Anterior cingulate cortex (tissue), 58 donors: ENCODE results near the gene IRAK2.
"Not testable (repeated sequence)": the region's sequence is repeated elsewhere in the genome, so short reads cannot be mapped to it uniquely, and the experiment has no call there.

Experiments
- DNase-seq, 58 donors: peaks; one replicate each; lab custom pipeline; 2025; lab: John Stamatoyannopoulos, UW

IRAK2 gene

DNA sequence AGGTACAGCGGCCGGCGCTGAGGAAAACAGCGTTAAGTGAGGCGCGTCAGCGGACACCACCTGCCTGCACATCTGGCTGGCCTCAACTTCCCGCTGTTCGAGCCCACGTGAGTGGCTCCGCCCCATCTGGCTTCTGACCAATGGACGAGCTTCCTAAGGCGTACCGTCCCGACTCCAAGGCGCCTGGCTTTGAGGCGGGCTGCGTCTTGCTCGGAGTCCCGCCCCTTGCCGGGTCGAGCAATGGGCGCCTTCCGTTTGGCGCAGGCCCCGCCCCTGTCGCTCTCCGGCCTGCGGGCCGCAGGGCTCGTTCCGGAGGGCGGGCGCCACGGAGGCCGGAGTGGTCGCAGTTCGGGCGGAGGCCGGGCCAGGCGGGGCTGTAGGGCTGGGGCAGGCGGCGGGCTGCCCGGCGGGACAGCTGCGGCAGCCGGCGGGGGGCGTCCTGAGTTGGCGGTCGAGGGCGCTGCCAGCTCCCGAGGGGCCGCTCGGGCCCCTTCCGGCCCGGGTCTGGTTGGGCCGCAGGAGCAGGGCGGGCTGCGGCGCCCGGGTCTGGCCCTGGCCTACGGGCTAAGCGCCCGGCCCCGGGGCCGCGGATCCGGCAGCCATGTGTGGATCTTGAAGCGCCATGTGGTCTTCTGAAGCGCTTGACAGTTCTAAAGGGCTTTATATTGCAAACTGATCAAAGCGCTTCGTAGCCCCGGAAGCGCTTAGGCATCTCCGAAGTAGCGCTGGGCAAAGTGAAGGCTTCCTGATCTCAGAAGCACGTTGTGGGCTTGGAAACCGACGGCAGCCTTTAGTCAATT is 83.7 kb downstream of the IRAK2 start, which contains the start of gene TATDN2:
Gene TATDN2, plus strand, starts transcription at position 276 of the 800 bp plus-strand sequence. CDS start 742 bp downstream, outside the sequence.
- DNase-seq, result peak; percentile 19 to 95 (median 86)

DNA sequence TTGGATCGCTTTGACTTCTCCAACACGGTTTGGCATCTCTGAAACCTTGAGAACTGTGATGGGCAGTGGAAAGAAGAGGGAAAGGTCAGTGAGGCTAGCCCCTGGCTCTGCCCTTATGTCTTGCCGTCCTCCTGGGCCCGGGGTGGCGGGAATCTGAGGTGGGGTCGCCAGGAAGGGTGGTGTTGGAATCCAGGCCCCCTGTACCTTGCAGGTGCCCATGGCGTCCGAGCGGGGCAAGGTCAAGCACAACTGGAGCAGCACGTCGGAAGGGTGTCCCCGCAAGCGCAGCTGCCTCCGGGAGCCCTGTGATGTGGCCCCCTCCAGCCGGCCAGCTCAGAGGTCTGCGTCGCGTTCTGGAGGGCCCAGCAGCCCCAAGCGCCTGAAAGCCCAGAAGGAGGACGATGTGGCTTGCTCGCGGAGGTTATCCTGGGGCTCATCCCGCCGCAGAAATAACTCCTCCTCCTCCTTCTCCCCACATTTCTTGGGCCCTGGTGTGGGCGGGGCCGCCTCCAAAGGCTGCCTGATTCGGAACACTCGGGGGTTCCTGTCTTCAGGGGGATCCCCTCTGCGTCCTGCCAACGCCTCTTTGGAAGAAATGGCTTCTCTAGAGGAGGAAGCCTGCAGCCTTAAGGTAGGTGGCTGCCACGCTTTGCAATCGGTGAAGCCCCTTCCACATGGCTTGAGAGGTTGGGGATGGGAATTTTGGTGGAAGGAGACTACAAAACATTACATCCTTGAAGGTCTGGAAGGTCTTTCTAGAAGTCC is 84.4 kb downstream of the IRAK2 start:
- DNase-seq, result peak in 9 of 58 donors; percentile 5 to 44 (median 10)

DNA sequence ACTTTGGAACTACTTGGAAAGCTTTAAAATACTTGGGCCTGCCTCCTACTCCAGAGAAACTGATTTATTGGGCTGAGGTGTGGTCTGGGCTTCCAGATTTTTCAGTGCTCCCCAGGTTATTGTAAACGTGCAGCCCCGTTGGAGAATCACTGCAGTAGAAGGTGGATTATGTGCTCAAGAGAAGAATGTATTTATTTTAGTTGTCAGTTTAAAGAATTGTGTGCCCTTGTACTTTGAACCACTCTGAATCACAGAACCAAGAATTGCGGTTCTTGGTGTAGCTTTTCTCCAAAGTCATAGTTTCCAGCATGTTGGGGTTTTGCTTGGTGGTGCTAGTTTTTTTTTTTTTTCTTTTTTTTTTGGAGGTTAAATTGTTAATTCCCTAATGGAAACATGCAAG is 85.1 kb downstream of the IRAK2 start:
- DNase-seq, result no peak

GRCh38 chr3:10251006-10251405 is 86.3 kb downstream of the IRAK2 start:
- DNase-seq, result no peak

GRCh38 chr3:10253731-10254130 is 89.0 kb downstream of the IRAK2 start:
- DNase-seq, result no peak

DNA sequence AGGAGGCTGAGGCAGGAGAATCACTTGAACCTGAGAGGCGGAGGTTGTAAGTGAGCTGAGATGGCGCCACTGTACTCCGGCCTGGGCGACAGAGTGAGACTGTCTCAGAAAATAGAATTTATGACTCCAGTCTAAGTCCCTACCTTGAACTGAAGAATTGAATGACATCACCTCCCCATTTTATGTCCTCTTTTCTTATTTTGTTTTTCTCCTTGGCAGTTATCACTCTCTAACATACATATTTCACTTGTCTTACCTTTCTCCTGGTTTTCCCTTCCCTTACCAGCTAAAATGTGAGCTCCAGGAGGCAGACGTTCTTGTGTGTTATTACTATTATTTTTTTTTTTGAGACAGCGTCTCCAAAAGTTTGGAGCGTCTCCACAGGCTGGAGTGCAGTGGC is 91.1 kb downstream of the IRAK2 start:
- DNase-seq, result no peak

GRCh38 chr3:10259036-10259435 is 94.3 kb downstream of the IRAK2 start:
- DNase-seq, result no peak

DNA sequence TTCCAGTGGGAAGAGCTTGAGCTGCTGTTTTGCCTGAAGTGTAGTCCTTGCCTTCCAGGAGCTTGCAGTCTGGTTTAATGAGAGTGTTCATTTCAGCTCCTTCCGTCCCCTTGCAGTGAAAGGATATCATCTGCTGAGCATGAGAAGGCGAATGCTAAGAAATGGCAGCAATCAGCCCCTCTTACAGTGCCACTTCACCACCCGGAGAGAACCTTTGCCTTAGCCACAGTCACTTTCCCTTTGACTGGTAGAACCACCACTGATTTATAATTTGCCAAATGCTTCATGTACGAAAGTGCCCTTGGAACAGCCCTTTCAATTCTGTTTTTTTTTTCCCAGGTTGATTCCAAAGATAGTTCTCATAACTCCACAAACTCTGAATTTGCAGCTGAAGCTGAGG is 95.1 kb downstream of the IRAK2 start:
- DNase-seq, result no peak

GRCh38 chr3:10260211-10260701 is 95.5 kb downstream of the IRAK2 start:
- no peak for DNase-seq

DNA sequence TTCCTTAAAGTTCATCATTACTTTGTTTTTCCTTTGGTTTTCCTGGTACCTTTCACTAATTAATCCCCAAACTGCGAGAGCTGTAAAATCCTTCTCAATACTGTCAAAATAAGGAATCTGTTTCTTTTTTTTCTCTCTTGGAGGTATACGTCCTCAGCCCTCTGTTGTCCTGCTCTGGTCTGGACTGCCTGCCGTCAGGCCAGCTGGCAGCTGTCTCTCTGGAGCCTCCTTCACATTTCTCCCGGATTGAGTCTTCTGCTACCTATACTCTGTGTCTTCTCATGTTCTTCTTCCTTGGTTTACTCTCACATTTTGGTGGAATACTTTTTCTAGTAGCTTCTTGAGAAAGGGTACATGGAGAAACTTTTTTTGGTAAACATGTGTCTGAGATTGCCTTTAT is 97.3 kb downstream of the IRAK2 start:
- DNase-seq, result no peak

- DNase-seq, result no peak
These were observed 99.1 kb downstream of the IRAK2 start for GRCh38 chr3:10263646-10264363.

- no peak for DNase-seq
These were observed 101.1 kb downstream of the IRAK2 start for GRCh38 chr3:10265833-10266232.

DNA sequence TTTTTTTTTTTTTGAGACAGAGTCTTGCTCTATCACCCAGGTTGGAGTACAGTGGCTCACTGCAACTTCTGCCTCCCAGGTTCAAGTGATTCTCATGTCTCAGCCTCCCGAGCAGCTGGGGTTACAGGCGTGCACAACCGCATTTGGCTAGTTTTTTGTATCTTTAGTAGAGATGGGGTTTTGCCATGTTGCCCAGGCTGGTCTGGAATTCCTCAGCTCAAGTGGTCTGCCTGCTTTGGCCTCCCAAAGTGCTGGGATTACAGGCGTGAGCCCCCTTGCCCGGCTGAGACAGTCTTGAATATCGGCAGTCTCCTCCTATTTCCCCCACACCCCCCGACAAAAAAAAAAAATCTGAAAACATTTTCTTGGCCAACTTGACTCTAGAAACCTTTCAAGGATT is 102.2 kb downstream of the IRAK2 start:
- DNase-seq, result not testable (repeated sequence)

- no peak for DNase-seq
These were observed 103.4 kb downstream of the IRAK2 start for GRCh38 chr3:10268116-10268515.

DNA sequence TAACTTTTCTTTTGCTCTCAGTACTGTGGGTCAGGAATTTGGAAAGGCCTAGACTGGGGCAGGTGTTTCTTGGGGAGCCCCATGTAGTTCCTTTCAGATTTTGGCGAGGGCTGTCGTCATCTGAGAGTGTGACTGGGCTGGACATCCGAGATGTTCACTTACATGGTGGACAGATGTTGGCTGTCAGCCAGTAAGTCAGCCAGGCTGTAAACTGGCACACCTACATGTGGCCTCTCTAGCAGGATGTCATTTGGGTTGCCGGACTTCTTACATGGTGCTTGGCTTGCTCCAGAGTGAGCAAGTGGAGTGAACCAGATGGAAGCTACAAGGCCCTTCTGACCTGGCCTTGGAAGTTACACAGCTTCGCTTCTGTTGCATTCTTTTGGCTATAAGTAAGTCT is 104.2 kb downstream of the IRAK2 start:
- DNase-seq, result no peak

DNA sequence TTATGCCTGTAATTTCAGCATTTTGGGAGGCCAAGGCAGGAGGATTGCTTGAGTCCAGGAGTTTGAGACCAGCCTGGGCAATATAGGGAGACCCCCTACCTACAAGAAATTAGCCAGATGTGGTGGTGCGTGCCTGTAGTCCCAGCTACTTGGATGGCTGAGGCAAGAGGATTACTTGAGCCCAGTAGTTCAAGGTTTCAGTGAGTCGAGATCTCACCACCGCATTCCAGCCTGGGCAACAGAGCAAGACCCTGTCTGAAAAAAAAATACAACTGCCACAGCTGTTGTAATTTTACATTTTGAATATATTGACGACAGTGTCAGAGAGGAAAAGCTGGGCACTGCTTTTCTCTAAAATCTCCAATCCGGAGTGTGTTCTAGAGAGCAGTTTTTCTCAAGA is 104.7 kb downstream of the IRAK2 start:
- DNase-seq, result no peak

GRCh38 chr3:10272476-10272875 is 107.8 kb downstream of the IRAK2 start:
- not testable (repeated sequence) for DNase-seq

- DNase-seq, result no peak
These were observed 108.3 kb downstream of the IRAK2 start for GRCh38 chr3:10272977-10273376.

DNA sequence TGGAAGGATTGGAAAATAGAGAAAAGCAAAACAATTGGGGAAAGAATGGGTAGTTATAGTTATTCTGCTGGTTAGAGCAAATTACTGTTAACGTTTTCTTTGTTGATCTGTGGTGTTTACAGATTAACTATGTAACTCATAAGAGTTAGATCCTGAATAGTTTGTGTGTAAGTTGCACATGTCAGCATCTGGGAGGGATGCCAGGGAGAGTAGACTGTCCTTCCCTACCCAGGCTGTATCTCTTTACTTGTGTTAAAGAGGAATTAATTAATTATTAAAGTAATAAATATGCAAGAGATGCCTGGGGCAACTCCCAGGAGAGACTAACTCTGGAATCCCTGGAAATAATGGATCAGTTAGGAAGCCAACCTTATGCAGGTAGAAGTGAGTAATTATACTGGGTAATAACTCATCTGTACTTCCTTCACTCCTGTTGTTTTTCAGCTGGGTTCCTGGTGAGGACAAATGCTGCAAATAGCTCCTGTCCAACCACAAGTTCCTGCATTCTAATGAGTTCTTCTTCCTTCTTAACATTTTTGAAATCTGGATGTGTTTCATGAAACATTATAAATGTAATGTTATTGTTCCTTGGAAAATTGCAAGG is 109.1 kb downstream of the IRAK2 start:
- no peak for DNase-seq

DNA sequence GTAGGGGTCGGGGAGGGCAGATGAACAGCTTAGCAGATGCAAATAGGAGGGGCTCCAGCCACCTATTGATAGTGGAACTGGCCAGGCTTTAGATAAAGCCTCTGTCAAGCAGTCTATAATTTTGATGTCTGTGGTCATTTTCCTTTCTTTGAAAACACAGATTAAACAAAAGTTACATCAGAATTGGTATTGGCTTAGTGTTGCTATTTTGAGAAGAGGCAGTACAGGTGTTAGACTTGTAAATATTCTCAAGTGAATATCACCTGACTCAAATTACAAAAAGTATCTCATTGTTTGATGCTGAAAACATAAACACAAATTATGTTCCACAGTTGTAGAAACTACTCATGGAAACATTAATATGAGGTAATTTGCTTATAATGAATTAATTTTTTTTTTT is 109.9 kb downstream of the IRAK2 start:
- no peak for DNase-seq
